WERI-Rb-1 (cell line): Measurements from ENCODE around the gene PCED1B.

Experiments used
- DNase-seq: peaks from one replicate; pipeline ENCODE4 v3.0.0-alpha.2; 2020
- H3K27ac ChIP-seq: fragments of 250-450 bp; sonication (Bioruptor Pico); 2 replicates; pipeline ENCODE4 v1.5.1; 2020; ENCODE audit warnings: mild to moderate bottlenecking, moderate library complexity
- H3K27me3 ChIP-seq: fragments of 250-450 bp; sonication (Bioruptor Pico); 2 replicates; pipeline ENCODE4 v1.5.1; 2021; ENCODE audit warnings: mild to moderate bottlenecking, low read depth, moderate library complexity; ENCODE audit not compliant: insufficient read depth, severe bottlenecking
- H3K36me3 ChIP-seq: fragments of 250-450 bp; sonication (Bioruptor Pico); 2 replicates; pipeline ENCODE4 v1.5.1; 2020; ENCODE audit warnings: mild to moderate bottlenecking, moderate library complexity
- H3K4me3 ChIP-seq: 2 replicates; pipeline ENCODE4 v1.5.1; 2011; ENCODE audit warnings: low read depth, mild to moderate bottlenecking, control low read depth, low read length
- H3K9me3 ChIP-seq: fragments of 250-450 bp; sonication (Bioruptor Pico); 2 replicates; pipeline ENCODE4 v1.5.1; 2021; ENCODE audit warnings: mild to moderate bottlenecking, moderate library complexity; ENCODE audit not compliant: severe bottlenecking
- CTCF ChIP-seq: IDR thresholded peaks from 2 replicates; pipeline ENCODE4 v1.5.1; 2011; ENCODE audit warnings: low read depth, mild to moderate bottlenecking, control low read depth, inconsistent platforms, low read length

Gene PCED1B

DNA sequence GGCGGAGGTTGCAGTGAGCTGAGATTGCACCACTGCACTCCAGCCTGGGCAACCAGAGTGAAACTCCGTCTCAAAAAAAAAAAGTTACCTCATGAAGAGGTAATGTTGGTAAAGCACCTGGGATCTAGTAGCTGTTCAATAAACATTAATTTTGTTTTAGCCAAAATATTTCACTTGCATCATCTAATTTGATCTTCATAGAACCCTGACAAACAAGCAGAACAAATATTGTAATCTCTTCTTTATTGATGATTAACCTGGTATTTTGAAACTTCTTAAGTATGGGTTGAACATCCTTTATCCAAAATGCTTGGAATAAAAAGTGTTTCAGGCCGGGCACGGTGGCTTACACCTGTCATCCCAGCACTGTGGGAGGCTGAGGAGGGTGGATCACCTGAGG, 149.4 kb downstream of the PCED1B start:
- Histone ChIP-seq H3K36me3 (no peaks in the 10 kb centered on the region), H3K27me3 (peaks cover 17% of the 10 kb centered on the region), H3K27ac (no peak overlapping the region), H3K9me3 (no peaks in the 10 kb centered on the region), H3K4me3 (no peak overlapping the region)
- no peak for DNase-seq
- no peak for TF ChIP-seq CTCF

DNA sequence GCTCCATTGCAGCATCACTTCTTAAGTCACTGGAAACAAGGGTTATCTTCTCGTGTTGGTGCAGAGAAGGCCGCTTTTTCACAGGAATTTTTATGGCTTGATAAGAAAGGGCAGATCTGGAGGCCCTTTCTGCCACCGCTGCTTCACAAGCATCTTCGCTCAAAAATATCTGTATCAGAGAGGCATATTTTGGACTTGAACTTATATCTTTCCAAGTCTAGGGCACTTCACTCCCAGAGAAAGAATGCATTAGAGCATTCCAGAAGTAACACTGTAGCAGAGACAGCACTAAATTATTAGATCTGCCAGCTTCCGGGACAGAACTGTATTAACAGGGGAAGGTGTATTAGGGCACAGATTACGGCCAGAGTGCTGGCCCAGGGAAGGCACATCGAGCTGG, 152.0 kb downstream of the PCED1B start:
- Histone ChIP-seq H3K4me3 (no peak overlapping the region), H3K27me3 (peaks cover 11% of the 10 kb centered on the region), H3K27ac (no peak overlapping the region), H3K36me3 (no peaks in the 10 kb centered on the region), H3K9me3 (no peaks in the 10 kb centered on the region)
- TF ChIP-seq CTCF = no peak
- no peak for DNase-seq

DNA sequence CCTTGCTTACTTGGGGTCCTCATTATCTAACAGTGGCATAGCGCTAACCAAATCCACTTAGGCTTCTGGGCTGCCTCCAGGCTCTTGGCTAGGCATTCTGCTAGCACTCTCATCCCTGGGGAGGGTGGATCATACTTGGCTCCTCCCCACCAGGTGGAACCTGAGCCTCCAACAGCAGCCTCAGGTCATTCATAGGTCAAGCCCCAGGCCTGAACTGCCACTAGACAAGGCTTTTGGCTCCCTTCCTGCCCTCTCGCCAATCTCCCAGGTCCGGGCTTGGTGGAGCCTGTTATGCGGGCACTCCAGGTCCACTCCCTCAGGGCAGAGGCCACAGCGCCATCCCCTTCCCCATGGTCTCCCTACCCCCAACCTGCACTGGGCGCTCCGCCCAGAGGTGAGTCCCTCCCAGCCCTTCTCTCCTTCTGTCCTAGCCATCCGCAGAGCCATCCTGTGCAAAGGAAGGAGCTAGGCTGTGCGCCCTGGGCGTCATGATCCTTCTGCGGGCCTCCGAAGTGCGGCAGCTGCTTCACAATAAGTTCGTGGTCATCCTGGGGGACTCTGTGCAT, 155.2 kb downstream of the PCED1B start:
- Histone ChIP-seq H3K4me3 (no peak overlapping the region), H3K27me3 (peaks cover 10% of the 10 kb centered on the region), H3K36me3 (no peaks in the 10 kb centered on the region), H3K27ac (no peak overlapping the region), H3K9me3 (no peaks in the 10 kb centered on the region)
- no peak for TF ChIP-seq CTCF
- DNase-seq = no peak

- Histone ChIP-seq H3K9me3 (no peaks in the 10 kb centered on the region), H3K27me3 (peaks cover 10% of the 10 kb centered on the region), H3K36me3 (no peaks in the 10 kb centered on the region), H3K27ac (no peak overlapping the region), H3K4me3 (no peak overlapping the region)
- DNase-seq = no peak
- TF ChIP-seq CTCF = no peak
Observed at GRCh38 chr12:47235258-47236040, 156.0 kb downstream of the PCED1B start.

- Histone ChIP-seq H3K27ac (no peak overlapping the region), H3K36me3 (no peaks in the 10 kb centered on the region), H3K27me3 (peaks cover 10% of the 10 kb centered on the region), H3K4me3 (no peak overlapping the region), H3K9me3 (no peaks in the 10 kb centered on the region)
- DNase-seq = no peak
- TF ChIP-seq CTCF = no peak
Observed at GRCh38 chr12:47236109-47236714, 156.8 kb downstream of the PCED1B start.
